ENCODE results near the gene SMIM36. TPM values are rescaled to one million over a fixed set of nuclear protein-coding genes. Genes with fewer than 3 reads are reported as not detected.

SMIM36 gene
- total RNA-seq, 4 donors from 2014 or later, result not detected

GRCh38 chr17:55546481-55546880 lies 35.2 kb upstream of the SMIM36 start:
- no peak overlapping the region for H3K27ac ChIP-seq

GRCh38 chr17:55545806-55546205 lies 34.6 kb upstream of the SMIM36 start:
- Histone ChIP-seq H3K27ac (no peak overlapping the region), H3K4me1 (no peaks in the 10 kb centered on the region), H3K4me3 (no peak overlapping the region), H3K36me3 (no peaks in the 10 kb centered on the region), H3K9me3 (peaks cover 0 to 7% (median 0%) of the 10 kb centered on the region in 3 donors), H3K27me3 (no peaks in the 10 kb centered on the region)
- no peak for TF ChIP-seq EP300 (IDR thresholded peaks at IDR 0.05)
- TF ChIP-seq CTCF (IDR thresholded peaks at IDR 0.05), result no peak
- no peak for TF ChIP-seq POLR2AphosphoS5 (IDR thresholded peaks at IDR 0.05)
- no peak for TF ChIP-seq POLR2A (IDR thresholded peaks at IDR 0.05)
- no peak for ATAC-seq
- 63 to 83% methylated on average over 6 of the region's 6 CpGs for WGBS, 2 donors (ENCODE audit: low coverage in 1 of 2)

More at GRCh38 chr17:55546481-55546880, 35.2 kb upstream of the SMIM36 start:
- no peak for ATAC-seq
- H3K4me1 ChIP-seq, result no peaks in the 10 kb centered on the region
- no peak overlapping the region for H3K4me3 ChIP-seq
- peaks cover 0 to 7% (median 0%) of the 10 kb centered on the region in 3 donors for H3K9me3 ChIP-seq
- no peaks in the 10 kb centered on the region for H3K27me3 ChIP-seq
- 83 to 100% methylated on average over 2 of the region's 2 CpGs for WGBS, 2 donors (ENCODE audit: low coverage in 1 of 2)
- TF ChIP-seq EP300 (IDR thresholded peaks at IDR 0.05) (no peak), POLR2A (IDR thresholded peaks at IDR 0.05) (no peak), CTCF (IDR thresholded peaks at IDR 0.05) (no peak), POLR2AphosphoS5 (IDR thresholded peaks at IDR 0.05) (no peak)
- H3K36me3 ChIP-seq, result no peaks in the 10 kb centered on the region

GRCh38 chr17:55543709-55544108 lies 32.5 kb upstream of the SMIM36 start:
- no peak for ATAC-seq

GRCh38 chr17:55540414-55541091 lies 29.3 kb upstream of the SMIM36 start:
- 23 to 26% methylated on average over 4 of the region's 4 CpGs for WGBS, 2 donors (ENCODE audit: low coverage in 1 of 2)
- Histone ChIP-seq H3K27ac (no peak overlapping the region), H3K4me1 (no peaks in the 10 kb centered on the region), H3K4me3 (no peak overlapping the region), H3K27me3 (no peaks in the 10 kb centered on the region), H3K9me3 (no peaks in the 10 kb centered on the region), H3K36me3 (no peaks in the 10 kb centered on the region)
- no peak for ATAC-seq
- TF ChIP-seq POLR2A (IDR thresholded peaks at IDR 0.05) (no peak), EP300 (IDR thresholded peaks at IDR 0.05) (no peak), POLR2AphosphoS5 (IDR thresholded peaks at IDR 0.05) (no peak), CTCF (IDR thresholded peaks at IDR 0.05) (no peak)

More at GRCh38 chr17:55543709-55544108, 32.5 kb upstream of the SMIM36 start:
- peaks cover 0 to 2% (median 0%) of the 10 kb centered on the region in 3 donors for H3K9me3 ChIP-seq
- H3K27me3 ChIP-seq, result no peaks in the 10 kb centered on the region
- H3K4me3 ChIP-seq, result no peak overlapping the region
- TF ChIP-seq POLR2A (IDR thresholded peaks at IDR 0.05) (no peak), EP300 (IDR thresholded peaks at IDR 0.05) (no peak), CTCF (IDR thresholded peaks at IDR 0.05) (no peak), POLR2AphosphoS5 (IDR thresholded peaks at IDR 0.05) (no peak)
- H3K4me1 ChIP-seq, result no peaks in the 10 kb centered on the region
- no peaks in the 10 kb centered on the region for H3K36me3 ChIP-seq
- H3K27ac ChIP-seq, result no peak overlapping the region

- TF ChIP-seq EP300 (IDR thresholded peaks at IDR 0.05), result no peak
- no peak for TF ChIP-seq POLR2A (IDR thresholded peaks at IDR 0.05)
- no peak for TF ChIP-seq POLR2AphosphoS5 (IDR thresholded peaks at IDR 0.05)
- no peak for TF ChIP-seq CTCF (IDR thresholded peaks at IDR 0.05)
- Histone ChIP-seq H3K27me3 (no peaks in the 10 kb centered on the region), H3K36me3 (no peaks in the 10 kb centered on the region), H3K4me3 (no peak overlapping the region), H3K4me1 (no peaks in the 10 kb centered on the region), H3K9me3 (no peaks in the 10 kb centered on the region), H3K27ac (no peak overlapping the region)
- 71 to 83% methylated on average over 1 of the region's 1 CpG for WGBS, 2 donors (ENCODE audit: low coverage in 1 of 2)
- ATAC-seq, result no peak
Observed at GRCh38 chr17:55536205-55536604, 25.0 kb upstream of the SMIM36 start.

All from gastroesophageal sphincter (tissue), 4 donors.